HEK293 (cell line): ENCODE results near the gene DHPS.
A peak's percentile ranks its signal among the peaks of the same experiment; 100 is the strongest.

ENCODE experiments used
- CTCF ChIA-PET: fragments of 350-600 bp; formaldehyde crosslinking; extraction: SDS; loops from one replicate; lab custom pipeline; 2021; ENCODE audit warnings: antibody characterized with exemption; lab: Yijun Ruan, JAX
- POLR2A ChIA-PET: fragments of 300-600 bp; formaldehyde crosslinking; extraction: SDS; loops from one replicate; lab custom pipeline; 2020; ENCODE audit warnings: antibody characterized with exemption, inconsistent platforms; lab: Yijun Ruan, JAX
- H3K27ac ChIP-seq: fragments of 200-500 bp; sonication (Bioruptor generic); 2 replicates; pipeline ENCODE4 v1.5.1; 2014; ENCODE audit warnings: low read depth, low read length, control low read depth, inconsistent platforms; ENCODE audit errors: extremely low read depth
- H3K36me3 ChIP-seq, 2 experiments: fragments of 200-500 bp in 1 of 2; sonication (Bioruptor generic) in 1 of 2; 1 replicate in 1 of 2; 2 replicates in 1 of 2; pipeline ENCODE4 v1.5.1; 2014 to 2017; ENCODE audit warnings: inconsistent platforms in 2 of 2, low read length in 2 of 2; ENCODE audit not compliant: control insufficient read depth in 2 of 2, insufficient read depth in 1 of 2
- H3K4me1 ChIP-seq: fragments of 200-500 bp; sonication (Bioruptor generic); 2 replicates; pipeline ENCODE4 v1.5.1; 2014; ENCODE audit warnings: mild to moderate bottlenecking, low read length, inconsistent platforms; ENCODE audit not compliant: control insufficient read depth, insufficient read depth
- H3K4me3 ChIP-seq: 2 replicates; pipeline ENCODE4 v1.5.1; 2011; ENCODE audit warnings: low read depth, mild to moderate bottlenecking, control low read depth, low read length, moderate library complexity
- H3K9me3 ChIP-seq: fragments of 200-500 bp; sonication (Bioruptor generic); 2 replicates; pipeline ENCODE4 v1.5.1; 2014; ENCODE audit warnings: low read depth, low read length, inconsistent platforms; ENCODE audit not compliant: control insufficient read depth, insufficient read depth
- GFI1B ChIP-seq: fragments of 450-650 bp; formaldehyde crosslinking; IDR thresholded peaks from 2 replicates; pipeline ENCODE4 v1.5.1; 2016; ENCODE audit warnings: missing biosample characterization, missing genetic modification characterization
- HOXA7 ChIP-seq: sonication (generic); formaldehyde crosslinking; IDR thresholded peaks from 2 replicates; pipeline ENCODE4 v1.8.1; 2022; ENCODE audit warnings: missing genetic modification reagents, borderline replicate concordance
- IKZF3 ChIP-seq: fragments of 450-650 bp; IDR thresholded peaks from 2 replicates; pipeline ENCODE4 v1.5.0; 2018; ENCODE audit warnings: missing biosample characterization, mild to moderate bottlenecking, missing genetic modification characterization, moderate library complexity
- KLF16 ChIP-seq: fragments of 450-650 bp; formaldehyde crosslinking; IDR thresholded peaks from 2 replicates; pipeline ENCODE4 v1.5.1; 2017; ENCODE audit warnings: missing biosample characterization, missing genetic modification characterization
- MZF1 ChIP-seq: fragments of 450-650 bp; formaldehyde crosslinking; IDR thresholded peaks from 2 replicates; pipeline ENCODE4 v1.5.1; 2017; ENCODE audit warnings: missing biosample characterization, missing genetic modification characterization, borderline replicate concordance
- PBX3 ChIP-seq: sonication (generic); formaldehyde crosslinking; IDR thresholded peaks from 2 replicates; pipeline ENCODE4 v1.8.1; 2022; ENCODE audit warnings: mild to moderate bottlenecking, moderate library complexity, missing genetic modification reagents
- SCRT1 ChIP-seq: fragments of 450-650 bp; formaldehyde crosslinking; IDR thresholded peaks from 2 replicates; pipeline ENCODE4 v1.5.1; 2016; ENCODE audit warnings: missing biosample characterization, missing genetic modification characterization, borderline replicate concordance
- SP7 ChIP-seq: fragments of 450-650 bp; formaldehyde crosslinking; IDR thresholded peaks from 2 replicates; pipeline ENCODE4 v1.5.1; 2016; ENCODE audit warnings: missing biosample characterization, missing genetic modification characterization
- YY1 ChIP-seq: fragments of 450-650 bp; formaldehyde crosslinking; IDR thresholded peaks from 2 replicates; pipeline ENCODE4 v1.5.1; 2018; ENCODE audit warnings: missing biosample characterization, missing genetic modification characterization
- ZBTB20 ChIP-seq: fragments of 450-650 bp; formaldehyde crosslinking; IDR thresholded peaks from 2 replicates; pipeline ENCODE4 v1.5.1; 2016; ENCODE audit warnings: missing biosample characterization, missing genetic modification characterization
- ZEB2 ChIP-seq: fragments of 450-650 bp; formaldehyde crosslinking; IDR thresholded peaks from 2 replicates; pipeline ENCODE4 v1.5.1; 2016; ENCODE audit warnings: missing biosample characterization, missing genetic modification characterization
- ZFP41 ChIP-seq: fragments of 450-650 bp; formaldehyde crosslinking; IDR thresholded peaks from 2 replicates; pipeline ENCODE4 v1.5.1; 2016; ENCODE audit warnings: missing biosample characterization, missing genetic modification characterization, borderline replicate concordance
- ZNF138 ChIP-seq: fragments of 450-650 bp; formaldehyde crosslinking; IDR thresholded peaks from 2 replicates; pipeline ENCODE4 v1.5.1; 2016; ENCODE audit warnings: missing biosample characterization, missing genetic modification characterization, borderline replicate concordance
- ZNF184 ChIP-seq: fragments of 450-650 bp; IDR thresholded peaks from 2 replicates; pipeline ENCODE4 v1.5.1; 2018; ENCODE audit warnings: missing biosample characterization, mild to moderate bottlenecking, missing genetic modification characterization
- ZNF223 ChIP-seq: fragments of 450-650 bp; formaldehyde crosslinking; IDR thresholded peaks from 2 replicates; pipeline ENCODE4 v1.5.1; 2016; ENCODE audit warnings: missing biosample characterization, missing genetic modification characterization
- ZNF274 ChIP-seq, 2 experiments: fragments of 200-500 bp in 1 of 2; fragments of 450-650 bp in 1 of 2; sonication (Bioruptor generic) in 1 of 2; formaldehyde crosslinking in 1 of 2; IDR thresholded peaks; 2 replicates each; pipeline versions ENCODE4 v1.5.1 to v1.6.1; 2014 to 2016; ENCODE audit warnings: borderline replicate concordance in 1 of 2, inconsistent platforms in 1 of 2, low read length in 1 of 2, missing biosample characterization in 1 of 2, missing genetic modification characterization in 1 of 2
- ZNF280D ChIP-seq: fragments of 450-650 bp; formaldehyde crosslinking; IDR thresholded peaks from 2 replicates; pipeline ENCODE4 v1.5.1; 2016; ENCODE audit warnings: missing biosample characterization, missing genetic modification characterization
- ZNF302 ChIP-seq: fragments of 450-650 bp; formaldehyde crosslinking; IDR thresholded peaks from 2 replicates; pipeline ENCODE4 v1.5.1; 2016; ENCODE audit warnings: missing biosample characterization, missing genetic modification characterization, low read depth
- ZNF354C ChIP-seq: fragments of 450-650 bp; formaldehyde crosslinking; IDR thresholded peaks from 2 replicates; pipeline ENCODE4 v1.5.1; 2016; ENCODE audit warnings: missing biosample characterization, missing genetic modification characterization, low read depth, borderline replicate concordance
- ZNF366 ChIP-seq: fragments of 450-650 bp; formaldehyde crosslinking; conservative IDR thresholded peaks from 2 replicates; pipeline ENCODE4 v1.5.1; 2016; ENCODE audit warnings: missing biosample characterization, missing genetic modification characterization
- ZNF473 ChIP-seq: fragments of 450-650 bp; formaldehyde crosslinking; IDR thresholded peaks from 2 replicates; pipeline ENCODE4 v1.5.1; 2017; ENCODE audit warnings: missing biosample characterization, missing genetic modification characterization
- ZNF521 ChIP-seq: fragments of 450-650 bp; formaldehyde crosslinking; IDR thresholded peaks from 2 replicates; pipeline ENCODE4 v1.5.1; 2017; ENCODE audit warnings: missing biosample characterization, mild to moderate bottlenecking, missing genetic modification characterization
- ZNF530 ChIP-seq: fragments of 450-650 bp; formaldehyde crosslinking; IDR thresholded peaks from 2 replicates; pipeline ENCODE4 v1.5.1; 2016; ENCODE audit warnings: low read depth, missing biosample characterization, missing genetic modification characterization
- ZNF596 ChIP-seq: fragments of 450-650 bp; IDR thresholded peaks from 2 replicates; pipeline ENCODE4 v1.5.0; 2018; ENCODE audit warnings: missing biosample characterization, mild to moderate bottlenecking, missing genetic modification characterization, moderate library complexity
- ZNF629 ChIP-seq: fragments of 450-650 bp; formaldehyde crosslinking; IDR thresholded peaks from 2 replicates; pipeline ENCODE4 v1.5.1; 2017; ENCODE audit warnings: missing biosample characterization, missing genetic modification characterization
- ZNF747 ChIP-seq: fragments of 450-650 bp; formaldehyde crosslinking; IDR thresholded peaks from 2 replicates; pipeline ENCODE4 v1.5.1; 2016; ENCODE audit warnings: missing biosample characterization, missing genetic modification characterization
- ZNF785 ChIP-seq: fragments of 450-650 bp; formaldehyde crosslinking; IDR thresholded peaks from 2 replicates; pipeline ENCODE4 v1.5.1; 2016; ENCODE audit warnings: missing biosample characterization, missing genetic modification characterization
- TF ChIP-seq, protein P1 (sequence below): fragments of 450-650 bp; formaldehyde crosslinking; IDR thresholded peaks from 2 replicates; pipeline ENCODE4 v1.5.1; 2016; ENCODE audit warnings: missing biosample characterization, missing genetic modification characterization, low read depth

The DHPS gene

GRCh38 chr19:12669270-12670158 is 12.2 kb downstream of the DHPS start:
- Histone ChIP-seq H3K4me3 (peak overlapping the region; percentile 85), H3K27ac (peak overlapping the region; percentile 80), H3K9me3 (no peaks in the 10 kb centered on the region), H3K36me3 (peaks cover 14 to 55% of the 10 kb centered on the region in 2 experiments; a peak in 2 of 3 replicates), H3K4me1 (no peaks in the 10 kb centered on the region)
- CTCF ChIA-PET = interaction anchor here (0.6 to 1.5 kb wide), 4 partner anchors 10 to 872 kb away, joined by 3 to 6 read pairs (median 3); no protein-coding TSS in a partner anchor
- POLR2A ChIA-PET = interaction anchor here (1.0 to 1.8 kb wide), 4 partner anchors 9 to 59 kb away, joined by 3 to 7 read pairs (median 6); partner anchors contain the start of genes DHPS, ZNF490 and ZNF791
- TF ChIP-seq ZNF138 (tag by site-specific recombination) (no peak), ZFP41 (tag by site-specific recombination) (no peak), ZNF302 (no peak), ZNF747 (tag by site-specific recombination) (no peak), IKZF3 (tag by site-specific recombination) (no peak; the same call in 1 of the 2 replicates), ZNF354C (no peak), YY1 (tag by site-specific recombination) (peak; percentile 82), ZNF366 (tag by site-specific recombination) (no peak), ZNF785 (no peak), ZBTB20 (0 out of 2 replicates have a peak, but pooled peaks have one; percentile 36), ZNF596 (tag by site-specific recombination) (no peak), ZNF521 (no peak), ZNF223 (tag by site-specific recombination) (no peak), MZF1 (tag by site-specific recombination) (peak; percentile 36; the same call in 1 of the 2 replicates), SCRT1 (tag by site-specific recombination) (no peak), ZNF473 (no peak), ZNF274 (IDR thresholded peaks at IDR 0.05; ENCODE audit: low read length) (no peak), ZNF274 (tag by site-specific recombination; IDR thresholded peaks at IDR 0.05; ENCODE audit: borderline replicate concordance) (no peak), ZNF530 (tag by site-specific recombination) (no peak), ZNF280D (tag by site-specific recombination) (0 out of 2 replicates have a peak, but pooled peaks have one; percentile 58), ZEB2 (peak; percentile 80), PBX3 (CRISPR knock-in tag) (no peak), KLF16 (tag by site-specific recombination) (peak; percentile 95), ZNF629 (peak; percentile 90), ZNF184 (0 out of 2 replicates have a peak, but pooled peaks have one; percentile 71), HOXA7 (CRISPR knock-in tag) (no peak), SP7 (tag by site-specific recombination) (peak; percentile 93), GFI1B (tag by site-specific recombination) (no peak)
- TF ChIP-seq, protein P1, sequence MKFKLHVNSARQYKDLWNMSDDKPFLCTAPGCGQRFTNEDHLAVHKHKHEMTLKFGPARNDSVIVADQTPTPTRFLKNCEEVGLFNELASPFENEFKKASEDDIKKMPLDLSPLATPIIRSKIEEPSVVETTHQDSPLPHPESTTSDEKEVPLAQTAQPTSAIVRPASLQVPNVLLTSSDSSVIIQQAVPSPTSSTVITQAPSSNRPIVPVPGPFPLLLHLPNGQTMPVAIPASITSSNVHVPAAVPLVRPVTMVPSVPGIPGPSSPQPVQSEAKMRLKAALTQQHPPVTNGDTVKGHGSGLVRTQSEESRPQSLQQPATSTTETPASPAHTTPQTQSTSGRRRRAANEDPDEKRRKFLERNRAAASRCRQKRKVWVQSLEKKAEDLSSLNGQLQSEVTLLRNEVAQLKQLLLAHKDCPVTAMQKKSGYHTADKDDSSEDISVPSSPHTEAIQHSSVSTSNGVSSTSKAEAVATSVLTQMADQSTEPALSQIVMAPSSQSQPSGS (tag by site-specific recombination) = no peak
